IgD-negative memory B cell (primary cell): ENCODE data around the gene RSBN1. TPM values are rescaled to one million over a fixed set of nuclear protein-coding genes. Genes with fewer than 3 reads are reported as not detected.
A peak's percentile ranks its signal among the peaks of the same experiment; 100 is the strongest.
"Not testable (repeated sequence)": the region's sequence is repeated elsewhere in the genome, so short reads cannot be mapped to it uniquely, and the experiment has no call there.

Experiments
- H3K27ac Mint-ChIP-seq, 3 donors: one replicate each; pipeline ENCODE4 v1.8.0; 2020 to 2022; ENCODE audit warnings: mild to moderate bottlenecking in 3 of 3, mixed read lengths in 3 of 3, moderate library complexity in 1 of 3
- H3K27me3 Mint-ChIP-seq: one replicate; pipeline ENCODE4 v1.8.0; 2021; ENCODE audit warnings: mixed read lengths
- H3K36me3 Mint-ChIP-seq: one replicate; pipeline ENCODE4 v1.8.0; 2020; ENCODE audit warnings: mild to moderate bottlenecking, mixed read lengths
- H3K4me1 Mint-ChIP-seq, 3 donors: one replicate each; pipeline ENCODE4 v1.8.0; 2020 to 2022; ENCODE audit warnings: mixed read lengths in 3 of 3, mild to moderate bottlenecking in 1 of 3
- H3K4me3 Mint-ChIP-seq, 4 donors: one replicate each; pipeline ENCODE4 v1.8.0; 2020 to 2022; ENCODE audit warnings: mild to moderate bottlenecking in 4 of 4, mixed read lengths in 4 of 4, moderate library complexity in 3 of 4
- H3K9me3 Mint-ChIP-seq, 3 donors: one replicate each; pipeline ENCODE4 v1.8.0; 2020 to 2021; ENCODE audit warnings: mixed read lengths in 3 of 3, mild to moderate bottlenecking in 1 of 3
- polyA plus RNA-seq: library from polyadenylated mRNA; unstranded; fragments of 300-500 nt; fragmentation: Illumina TruSeq; gene quantifications from one replicate; pipeline ENCODE4 v1.2.3, GENCODE V29; 2021

Gene RSBN1
- 36.6 TPM for polyA plus RNA-seq

DNA sequence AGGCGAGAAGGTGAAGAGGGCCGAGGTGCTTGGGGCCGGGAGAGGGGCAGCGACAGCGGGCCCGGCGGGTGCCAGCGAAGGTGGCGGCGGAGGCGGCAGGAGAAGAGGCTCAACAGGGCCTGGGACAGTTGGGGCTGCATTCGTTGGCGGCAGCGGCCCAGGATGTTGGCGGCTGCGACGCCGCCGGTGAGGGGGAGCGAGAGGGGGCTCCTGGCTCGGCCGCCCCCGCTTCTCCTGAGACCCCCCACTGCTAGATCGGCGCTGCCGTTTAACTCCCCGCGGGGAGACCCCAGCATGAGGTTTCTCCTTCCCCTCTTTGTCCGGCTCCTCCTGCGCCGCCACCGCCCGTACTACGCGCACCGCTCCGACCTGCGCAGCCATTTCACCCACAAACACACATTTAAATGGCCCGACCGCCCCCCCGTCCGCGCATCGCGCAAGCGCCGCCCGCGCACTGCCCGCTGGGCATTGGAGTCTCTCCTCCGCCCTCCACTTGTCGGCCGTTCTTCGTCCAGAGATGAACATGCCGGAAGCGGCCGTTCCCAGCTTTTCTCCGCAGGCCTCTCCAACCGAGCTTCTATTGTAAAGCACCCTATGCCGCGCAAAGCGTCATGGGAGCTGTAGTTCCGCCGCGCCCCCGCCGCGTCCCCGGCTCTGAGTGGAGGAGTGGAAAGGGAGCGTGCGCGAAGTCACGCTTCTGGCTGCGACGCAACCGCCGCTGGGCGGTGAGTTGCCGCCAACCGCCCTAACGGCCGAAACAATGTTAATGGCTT lies at the start of gene RSBN1:
Gene RSBN1, minus strand, starts transcription at position 589 of the 773 bp plus-strand sequence. Its CDS starts 64 bp downstream, at position 525.
- H3K4me3 Mint-ChIP-seq = peak within 1 kb of the TSS; percentile 95 to 98 (median 96)

DNA sequence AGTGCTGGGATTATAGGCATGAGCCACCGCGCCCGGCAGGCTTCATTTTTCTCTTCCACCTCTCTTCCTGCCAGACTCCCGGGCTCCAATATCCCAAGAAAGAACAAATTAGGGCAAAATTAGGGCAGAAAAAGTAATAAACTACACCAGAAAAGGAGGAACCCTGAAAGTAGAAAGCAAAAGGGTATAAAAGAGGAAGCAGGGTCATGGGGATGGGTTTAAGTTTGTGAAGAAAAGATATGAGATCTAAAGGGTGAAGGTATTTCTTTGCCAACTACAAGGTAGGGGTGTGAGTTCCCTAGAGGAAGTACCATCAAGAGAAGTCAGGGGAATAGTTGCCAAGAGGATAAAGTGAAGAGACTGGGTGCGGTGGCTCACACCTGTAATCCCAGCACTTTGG lies 49.4 kb upstream of the RSBN1 start:
- Mint-ChIP-seq H3K4me3 (peak overlapping the region; percentile 18 to 72 (median 56)), H3K9me3 (no peaks in the 10 kb centered on the region), H3K4me1 (peaks cover 44 to 51% (median 50%) of the 10 kb centered on the region in 3 donors), H3K27ac (peak overlapping the region; percentile 62 to 95 (median 93)), H3K27me3 (no peaks in the 10 kb centered on the region), H3K36me3 (peaks cover 12% of the 10 kb centered on the region)

More for the DNA sequence above, at the start of gene RSBN1:
- Mint-ChIP-seq H3K9me3 (peaks cover 0 to 1% (median 0%) of the 10 kb centered on the region in 3 donors), H3K27me3 (no peaks in the 10 kb centered on the region), H3K4me1 (peaks cover 15 to 27% (median 15%) of the 10 kb centered on the region in 3 donors), H3K36me3 (peaks cover 3% of the 10 kb centered on the region), H3K27ac (peak within 1 kb of the TSS; percentile 93 to 99 (median 95))

DNA sequence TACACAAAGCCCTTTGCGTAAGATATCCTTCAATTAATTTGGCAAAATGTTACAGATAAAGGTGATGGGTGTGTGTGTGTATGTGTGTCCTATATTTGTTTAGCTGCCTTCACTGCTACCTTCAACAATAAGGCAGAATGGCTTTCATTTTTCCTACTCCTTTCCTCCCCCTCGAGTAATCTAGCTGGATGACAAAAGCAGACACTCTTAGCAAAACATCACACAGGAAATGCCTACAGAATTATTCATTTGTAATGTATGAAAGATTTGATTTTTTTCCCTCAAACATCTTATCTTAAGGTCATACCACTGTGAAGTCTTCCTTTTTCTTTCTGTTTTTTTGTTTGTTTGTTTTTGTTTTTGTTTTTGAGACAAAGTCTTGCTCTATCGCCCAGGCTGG lies 48.6 kb upstream of the RSBN1 start:
- peaks cover 15% of the 10 kb centered on the region for H3K36me3 Mint-ChIP-seq
- H3K27me3 Mint-ChIP-seq = no peaks in the 10 kb centered on the region
- peak overlapping the region; percentile 68 to 95 (median 93) for H3K27ac Mint-ChIP-seq

DNA sequence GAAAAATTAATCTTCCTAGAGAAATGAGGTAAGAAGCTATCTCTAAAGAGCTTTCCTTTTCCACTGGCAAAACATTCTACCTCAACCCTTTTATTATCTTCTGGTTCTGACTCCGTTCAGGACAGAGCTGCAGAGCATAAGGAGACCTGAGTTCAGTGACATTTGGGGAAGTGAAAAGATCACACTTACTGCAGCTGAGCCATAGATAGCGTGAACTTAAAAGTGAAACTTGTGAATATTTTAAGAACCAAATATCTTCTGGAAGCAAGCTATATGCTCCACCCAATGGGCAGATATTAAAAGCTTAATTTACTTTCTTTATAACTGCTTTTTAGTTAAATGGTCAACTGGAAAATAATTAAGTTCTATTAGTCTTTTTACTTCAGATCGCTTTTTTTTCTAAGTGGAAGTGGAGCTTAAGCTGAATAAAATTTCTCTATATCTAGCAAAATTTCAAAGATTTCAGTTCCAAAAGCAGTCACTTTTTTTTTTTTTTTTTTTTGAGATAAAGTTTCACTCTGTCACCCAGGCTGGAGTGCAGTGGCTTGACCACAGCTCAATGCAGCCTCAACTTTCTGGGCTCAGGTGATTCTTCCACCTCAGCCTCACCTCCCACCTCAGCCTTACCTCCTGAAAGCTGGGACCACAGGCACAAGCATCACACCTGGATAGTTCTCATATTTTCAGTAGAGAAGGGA lies 47.4 kb upstream of the RSBN1 start:
- Mint-ChIP-seq H3K9me3 (no peaks in the 10 kb centered on the region), H3K36me3 (peaks cover 12% of the 10 kb centered on the region), H3K27ac (peak overlapping the region; percentile 68 to 95 (median 93)), H3K4me1 (peaks cover 46 to 60% (median 49%) of the 10 kb centered on the region in 3 donors), H3K4me3 (peak overlapping the region; percentile 28 to 89 (median 70)), H3K27me3 (no peaks in the 10 kb centered on the region)

More for the DNA sequence above, 48.6 kb upstream of the RSBN1 start:
- Mint-ChIP-seq H3K4me1 (peaks cover 46 to 56% (median 50%) of the 10 kb centered on the region in 3 donors), H3K4me3 (peak overlapping the region in 3 of 4 donors; percentile 25 to 89 (median 80)), H3K9me3 (no peaks in the 10 kb centered on the region)

DNA sequence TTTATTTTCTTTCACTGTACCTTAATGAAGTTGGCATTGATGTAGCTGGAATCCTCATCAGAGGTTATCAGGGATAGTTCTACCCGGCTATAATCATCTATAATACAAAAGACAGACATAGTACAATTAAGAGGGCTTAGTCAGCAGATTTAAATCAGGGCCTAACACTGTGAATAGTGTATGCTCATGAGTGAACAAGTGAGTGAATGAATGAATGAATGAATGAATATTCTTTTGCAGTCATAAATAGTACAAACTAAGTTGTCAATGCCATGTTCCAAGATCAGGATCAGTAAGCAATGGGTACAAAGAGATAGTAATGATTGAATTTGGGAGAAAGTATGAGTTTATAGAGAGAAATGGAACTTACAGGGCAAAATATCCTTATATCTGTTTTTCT lies 46.7 kb upstream of the RSBN1 start:
- H3K9me3 Mint-ChIP-seq = no peaks in the 10 kb centered on the region
- H3K36me3 Mint-ChIP-seq = peaks cover 13% of the 10 kb centered on the region
- peaks cover 46 to 64% (median 53%) of the 10 kb centered on the region in 3 donors for H3K4me1 Mint-ChIP-seq
- H3K27me3 Mint-ChIP-seq = no peaks in the 10 kb centered on the region
- peak overlapping the region; percentile 28 to 89 (median 70) for H3K4me3 Mint-ChIP-seq
- H3K27ac Mint-ChIP-seq = peak overlapping the region; percentile 68 to 95 (median 93)

DNA sequence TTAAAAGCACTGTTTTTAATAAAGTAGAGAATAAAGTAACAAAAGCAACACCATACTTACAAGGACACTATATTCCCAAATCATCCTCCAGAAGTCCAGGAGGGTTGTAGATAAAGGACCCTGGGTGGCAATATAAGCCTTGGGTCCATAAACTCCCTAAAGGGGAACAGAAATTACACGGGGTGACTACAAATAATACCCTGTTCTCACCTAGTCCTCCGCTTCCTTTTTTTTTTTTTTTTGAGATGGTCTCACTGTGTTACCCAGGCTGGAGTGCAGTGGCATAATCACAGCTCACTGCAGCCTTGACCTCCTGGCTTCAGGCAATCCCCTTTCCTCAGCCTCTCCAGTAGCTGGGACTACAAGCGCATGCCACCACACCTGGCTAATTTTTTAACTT lies 46.1 kb upstream of the RSBN1 start:
- Mint-ChIP-seq H3K9me3 (no peaks in the 10 kb centered on the region), H3K36me3 (peaks cover 9% of the 10 kb centered on the region), H3K4me3 (peak overlapping the region; percentile 38 to 89 (median 70)), H3K4me1 (peaks cover 45 to 63% (median 52%) of the 10 kb centered on the region in 3 donors), H3K27me3 (no peaks in the 10 kb centered on the region), H3K27ac (peak overlapping the region; percentile 68 to 95 (median 86))

DNA sequence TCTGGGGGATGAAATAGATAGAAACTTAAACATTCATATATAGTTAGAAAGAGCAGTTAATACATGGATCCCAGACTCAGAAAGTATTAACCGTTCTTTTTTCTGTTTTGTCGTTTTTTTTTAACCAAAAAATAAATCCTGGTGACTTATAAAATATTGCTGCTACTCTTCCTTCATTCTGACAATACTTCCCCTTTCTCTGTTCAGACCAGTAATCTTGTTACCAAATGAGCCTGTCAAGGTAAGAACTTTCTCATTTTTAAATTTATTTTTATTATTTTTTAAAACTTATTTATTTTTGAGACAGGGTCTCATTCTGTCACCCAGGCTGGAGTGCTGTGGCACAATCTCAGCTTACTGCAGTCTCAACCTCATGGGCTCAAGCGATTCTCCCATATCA lies 45.5 kb upstream of the RSBN1 start:
- H3K36me3 Mint-ChIP-seq = peaks cover 6% of the 10 kb centered on the region
- H3K27ac Mint-ChIP-seq = peak overlapping the region; percentile 68 to 95 (median 86)
- peaks cover 41 to 61% (median 49%) of the 10 kb centered on the region in 3 donors for H3K4me1 Mint-ChIP-seq
- H3K4me3 Mint-ChIP-seq = peak overlapping the region in 3 of 4 donors; percentile 67 to 89 (median 72)
- H3K27me3 Mint-ChIP-seq = no peaks in the 10 kb centered on the region
- H3K9me3 Mint-ChIP-seq = no peaks in the 10 kb centered on the region

- peaks cover 7% of the 10 kb centered on the region for H3K36me3 Mint-ChIP-seq
- no peaks in the 10 kb centered on the region for H3K9me3 Mint-ChIP-seq
- peaks cover 30 to 49% (median 39%) of the 10 kb centered on the region in 3 donors for H3K4me1 Mint-ChIP-seq
- no peak overlapping the region for H3K27ac Mint-ChIP-seq
- H3K27me3 Mint-ChIP-seq = no peaks in the 10 kb centered on the region
- H3K4me3 Mint-ChIP-seq = peak overlapping the region in 1 of 4 donors; percentile 39
Observed at GRCh38 chr1:113856401-113856790, 44.1 kb upstream of the RSBN1 start.

DNA sequence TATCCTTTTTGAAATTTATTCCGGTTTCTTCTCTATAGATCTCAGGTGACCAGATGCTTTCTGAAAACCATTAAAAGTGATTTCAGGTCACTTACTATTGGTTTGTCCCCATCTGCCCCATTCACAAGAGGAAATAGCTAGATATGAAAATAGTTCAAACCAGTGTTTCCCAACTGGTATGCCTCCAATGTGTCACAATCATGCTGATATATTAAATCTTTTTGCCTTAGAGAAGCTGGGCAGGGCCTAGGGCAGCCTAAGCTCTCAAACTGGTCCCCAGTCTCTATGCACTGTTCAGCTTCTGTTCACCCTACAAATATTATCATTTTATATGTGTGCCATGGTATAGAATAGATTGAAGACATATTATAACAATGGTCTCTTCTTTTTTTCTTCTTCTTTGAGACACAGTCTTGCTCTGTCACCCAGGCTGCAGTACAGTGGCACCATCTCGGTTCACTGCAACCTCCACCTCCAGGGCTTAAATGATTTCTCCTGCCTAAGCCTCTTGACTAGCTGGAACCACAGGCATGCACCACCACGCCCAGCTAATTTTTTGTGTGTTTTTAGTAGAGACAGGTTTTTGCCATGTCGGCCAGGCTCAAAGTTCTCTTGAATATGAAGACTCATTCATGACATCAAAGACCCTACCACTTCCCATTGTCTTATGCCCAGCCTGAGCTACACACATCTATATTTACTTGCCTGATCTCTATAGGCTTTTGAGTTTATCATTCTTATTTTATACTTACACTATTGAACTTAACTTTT lies 43.5 kb upstream of the RSBN1 start:
- Mint-ChIP-seq H3K9me3 (no peaks in the 10 kb centered on the region), H3K4me1 (peaks cover 28 to 46% (median 36%) of the 10 kb centered on the region in 3 donors), H3K4me3 (peak overlapping the region in 1 of 4 donors; percentile 39), H3K27me3 (no peaks in the 10 kb centered on the region), H3K27ac (no peak overlapping the region), H3K36me3 (peaks cover 7% of the 10 kb centered on the region)

GRCh38 chr1:113854234-113854633 lies 42.0 kb upstream of the RSBN1 start:
- H3K27me3 Mint-ChIP-seq = no peaks in the 10 kb centered on the region
- peaks cover 7% of the 10 kb centered on the region for H3K36me3 Mint-ChIP-seq
- no peak overlapping the region for H3K4me3 Mint-ChIP-seq
- H3K27ac Mint-ChIP-seq = no peak overlapping the region
- H3K9me3 Mint-ChIP-seq = no peaks in the 10 kb centered on the region
- peaks cover 24 to 38% (median 28%) of the 10 kb centered on the region in 3 donors for H3K4me1 Mint-ChIP-seq

DNA sequence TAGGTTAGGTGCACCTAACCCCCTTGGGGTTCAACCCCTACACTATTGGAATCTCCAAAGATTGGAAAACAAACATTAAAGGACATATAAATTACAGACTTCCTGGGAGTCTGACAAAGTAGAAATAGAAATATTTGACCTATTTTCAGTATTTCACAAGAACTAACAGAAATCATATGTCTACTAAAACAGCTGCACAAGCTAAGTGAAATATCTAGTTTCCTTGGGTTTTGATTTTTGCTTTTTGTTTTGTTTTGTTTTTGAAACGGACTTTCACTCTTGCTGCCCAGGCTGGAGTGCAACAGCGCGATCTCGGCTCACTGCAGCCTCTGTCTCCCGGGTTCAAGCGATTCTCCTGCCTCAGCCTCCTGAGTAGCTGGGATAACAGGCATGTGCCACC lies 40.4 kb upstream of the RSBN1 start:
- not testable (repeated sequence) for H3K9me3 Mint-ChIP-seq, H3K36me3 Mint-ChIP-seq, H3K27me3 Mint-ChIP-seq, H3K4me3 Mint-ChIP-seq
- Mint-ChIP-seq H3K4me1 (peaks cover 12 to 23% (median 16%) of the 10 kb centered on the region in 3 donors), H3K27ac (peak overlapping the region in 1 of 3 donors; percentile 59)

DNA sequence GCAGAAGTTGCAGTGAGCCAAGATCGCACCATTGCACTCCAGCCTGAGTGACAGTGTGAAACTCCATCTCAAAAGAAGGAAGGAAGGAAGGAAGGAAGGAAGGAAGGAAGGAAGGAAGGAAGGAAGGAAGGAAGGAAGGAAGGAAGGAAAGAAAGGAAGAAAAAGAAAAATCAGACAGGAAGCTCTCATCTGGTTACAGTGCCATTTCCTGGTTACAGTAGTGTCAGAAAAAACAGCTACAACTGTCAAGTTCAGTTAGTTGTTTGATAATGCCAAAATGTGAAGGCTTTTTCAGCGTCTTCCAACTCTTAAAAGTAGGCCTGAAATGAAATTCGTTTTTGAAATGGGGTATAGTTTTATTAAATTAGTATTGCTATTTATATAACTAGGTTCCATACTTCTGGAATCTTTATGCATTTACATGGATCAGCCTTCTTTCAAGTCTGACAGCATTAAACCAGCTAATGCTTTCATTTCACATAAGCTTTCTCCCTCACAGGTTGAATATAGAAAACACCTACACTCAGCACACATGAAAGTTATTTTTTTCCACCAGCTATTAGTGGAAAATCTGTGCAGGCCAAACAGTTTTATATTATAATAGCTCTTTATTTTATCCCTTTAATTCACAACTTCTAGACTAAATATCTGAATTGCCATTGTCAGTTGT lies 38.0 kb upstream of the RSBN1 start:
- peaks cover 6 to 11% (median 10%) of the 10 kb centered on the region in 3 donors for H3K4me1 Mint-ChIP-seq
- H3K27ac Mint-ChIP-seq = no peak overlapping the region
- H3K9me3 Mint-ChIP-seq = peaks cover 0 to 2% (median 0%) of the 10 kb centered on the region in 3 donors
- no peaks in the 10 kb centered on the region for H3K27me3 Mint-ChIP-seq
- peak overlapping the region in 1 of 4 donors; percentile 28 for H3K4me3 Mint-ChIP-seq
- H3K36me3 Mint-ChIP-seq = peaks cover 16% of the 10 kb centered on the region

DNA sequence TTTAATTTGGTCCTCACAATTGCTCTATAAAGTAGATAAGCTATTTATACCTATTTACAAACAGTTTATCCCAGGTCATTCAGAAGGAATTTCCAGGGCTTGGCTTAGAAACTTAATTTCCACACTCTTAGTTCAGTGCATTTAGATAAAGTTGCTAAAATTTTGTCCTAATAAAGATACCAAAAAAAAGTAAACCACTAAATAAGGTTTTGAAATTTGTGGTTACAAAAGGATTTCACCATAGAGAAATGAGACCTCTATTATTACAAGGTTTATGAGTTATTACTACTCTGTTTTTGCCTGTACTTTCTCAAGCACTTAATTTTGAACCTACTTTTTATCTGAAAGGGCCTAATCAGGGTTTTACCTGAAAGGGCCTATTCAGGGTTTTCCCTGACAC lies 36.8 kb upstream of the RSBN1 start:
- Mint-ChIP-seq H3K27me3 (no peaks in the 10 kb centered on the region), H3K9me3 (peaks cover 0 to 2% (median 0%) of the 10 kb centered on the region in 3 donors), H3K27ac (no peak overlapping the region), H3K4me3 (no peak overlapping the region), H3K4me1 (peaks cover 6 to 8% (median 6%) of the 10 kb centered on the region in 3 donors), H3K36me3 (peaks cover 14% of the 10 kb centered on the region)

- Mint-ChIP-seq H3K27me3 (no peaks in the 10 kb centered on the region), H3K36me3 (peaks cover 12% of the 10 kb centered on the region), H3K4me1 (peaks cover 6 to 7% (median 6%) of the 10 kb centered on the region in 3 donors), H3K27ac (peak overlapping the region in 2 of 3 donors; percentile 17 to 86), H3K9me3 (peaks cover 0 to 2% (median 0%) of the 10 kb centered on the region in 3 donors), H3K4me3 (no peak overlapping the region)
Observed at GRCh38 chr1:113846391-113847035, 34.2 kb upstream of the RSBN1 start.
